Daoy (cell line): ENCODE results near the gene LYSMD1. TPM values are rescaled to one million over a fixed set of nuclear protein-coding genes. Genes with fewer than 3 reads are reported as not detected.

Experiments
- DNase-seq: peaks from one replicate; pipeline ENCODE4 v3.0.0-alpha.2; 2015; ENCODE audit warnings: low read depth
- total RNA-seq: library from RNA; depleted of rRNA; stranded (reverse); fragments of >200 nt; shearing (Covaris generic); gene quantifications from 2 replicates; pipeline ENCODE4 v1.2.3, GENCODE V29; 2014

Gene LYSMD1
- total RNA-seq, 1 experiment from 2014 or later, result 13.4 TPM

- DNase-seq, result no peak
Observed at GRCh38 chr1:151175041-151175741, 9.5 kb upstream of the LYSMD1 start.

GRCh38 chr1:151171190-151171589 lies 5.5 kb upstream of the LYSMD1 start:
- no peak for DNase-seq

- DNase-seq, result no peak
Observed at GRCh38 chr1:151167116-151167515, 1.4 kb upstream of the LYSMD1 start.

- DNase-seq, result peak; percentile 60
Observed at GRCh38 chr1:151166505-151166956, 829 bp upstream of the LYSMD1 start.

- DNase-seq, result peak; percentile 41
Observed at GRCh38 chr1:151165281-151165737, 393 bp downstream of the LYSMD1 start.

- no peak for DNase-seq
Observed at GRCh38 chr1:151164732-151165280, 896 bp downstream of the LYSMD1 start.

- no peak for DNase-seq
Observed at GRCh38 chr1:151159373-151159772, 6.3 kb downstream of the LYSMD1 start.

- DNase-seq, result no peak
Observed at GRCh38 chr1:151158751-151159251, 6.9 kb downstream of the LYSMD1 start.

GRCh38 chr1:151158326-151158725 lies 7.4 kb downstream of the LYSMD1 start:
- no peak for DNase-seq

- no peak for DNase-seq
Observed at GRCh38 chr1:151157067-151157531, 8.6 kb downstream of the LYSMD1 start.

GRCh38 chr1:151156515-151156819 lies 9.2 kb downstream of the LYSMD1 start, which contains the start of gene TNFAIP8L2:
Gene TNFAIP8L2, plus strand, starts transcription at chr1:151156649. Its CDS starts 2,049 bp downstream, at chr1:151158698.
- DNase-seq, result no peak

GRCh38 chr1:151147665-151148064 lies 18.0 kb downstream of the LYSMD1 start:
- no peak for DNase-seq

- no peak for DNase-seq
Observed at GRCh38 chr1:151147132-151147503, 18.6 kb downstream of the LYSMD1 start.

- peak; percentile 96 for DNase-seq
Observed at GRCh38 chr1:151146412-151147131, 19.1 kb downstream of the LYSMD1 start, which contains the start of gene SEMA6C. Gene SEMA6C, minus strand, starts transcription at chr1:151146631. Its CDS starts 4,010 bp downstream, at chr1:151142621.

- DNase-seq, result no peak
Observed at GRCh38 chr1:151146072-151146411, 19.7 kb downstream of the LYSMD1 start.

- no peak for DNase-seq
Observed at GRCh38 chr1:151145304-151146071, 20.2 kb downstream of the LYSMD1 start.

- DNase-seq, result no peak
Observed at GRCh38 chr1:151144474-151145303, 21.0 kb downstream of the LYSMD1 start.

- DNase-seq, result no peak
Observed at GRCh38 chr1:151143986-151144385, 21.7 kb downstream of the LYSMD1 start.

GRCh38 chr1:151143057-151143435 lies 22.7 kb downstream of the LYSMD1 start:
- no peak for DNase-seq

- DNase-seq, result no peak
Observed at GRCh38 chr1:151142411-151143056, 23.2 kb downstream of the LYSMD1 start.
